Measurements from ENCODE around the gene RUFY1. TPM values are rescaled to one million over a fixed set of nuclear protein-coding genes. Genes with fewer than 3 reads are reported as not detected.

The RUFY1 gene
- total and polyA plus RNA-seq, 10 of the 15 experiments (the other 5 are each of a cell fraction or from before 2014, with no cell fraction given), result 5.7 to 36.3 (median 24.5) TPM

DNA sequence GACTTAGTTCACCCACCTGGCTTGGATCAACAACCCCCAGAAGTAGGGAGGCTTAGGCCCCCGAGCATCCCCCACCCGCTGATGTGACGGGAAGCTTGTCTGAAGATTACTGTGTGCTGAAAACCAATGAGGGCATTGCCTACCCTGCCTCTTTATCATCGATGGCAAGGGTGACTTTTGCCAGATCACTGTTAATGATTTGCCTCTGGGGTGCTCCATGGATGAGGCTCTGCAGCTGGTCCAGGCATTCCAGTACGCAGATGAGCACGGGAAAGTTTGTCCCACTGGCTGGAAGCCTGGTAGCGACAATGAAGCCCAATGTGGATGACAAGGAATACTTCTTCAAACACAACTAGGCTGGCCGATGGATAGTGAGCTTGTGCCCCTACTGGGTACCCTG lies 22.0 kb downstream of the RUFY1 start:
- ChIA-PET POLR2A (interaction anchor here (0.6 kb wide), 1 partner anchor 36 kb away, joined by 5 read pairs; no protein-coding TSS in a partner anchor), CTCF (no interaction called here), SMC1A (ENCODE audit: uncharacterized antibody, unreplicated experiment) (no interaction called here), RAD21 (ENCODE audit: unreplicated experiment) (no interaction called here)
- TF ChIP-seq, protein P1, sequence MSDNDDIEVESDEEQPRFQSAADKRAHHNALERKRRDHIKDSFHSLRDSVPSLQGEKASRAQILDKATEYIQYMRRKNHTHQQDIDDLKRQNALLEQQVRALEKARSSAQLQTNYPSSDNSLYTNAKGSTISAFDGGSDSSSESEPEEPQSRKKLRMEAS (IDR thresholded peaks at IDR 0.05; ENCODE audit: low read depth, low read length), result no peak
- TF ChIP-seq NFYB (IDR thresholded peaks at IDR 0.05; ENCODE audit: insufficient read depth, low read depth, low read length) (no peak), TAF1 (IDR thresholded peaks at IDR 0.05; ENCODE audit: borderline replicate concordance, low read depth, low read length) (no peak), EZH2 (IDR thresholded peaks at IDR 0.05; ENCODE audit: borderline replicate concordance, control insufficient read depth, low read depth, low read length) (no peak), EP300 (IDR thresholded peaks at IDR 0.05; ENCODE audit: borderline replicate concordance in 1 of 2, control insufficient read depth in 1 of 2, low read depth in 2 of 2, low read length in 2 of 2) (no peak), POLR2A (IDR thresholded peaks at IDR 0.05; ENCODE audit: low read depth, low read length) (no peak), ATF2 (IDR thresholded peaks at IDR 0.05; ENCODE audit: low read length) (no peak), USF2 (IDR thresholded peaks at IDR 0.05; ENCODE audit: borderline replicate concordance, low read depth, low read length) (no peak), BHLHE40 (IDR thresholded peaks at IDR 0.05; ENCODE audit: borderline replicate concordance in 1 of 2, low read depth in 2 of 2, low read length in 1 of 2) (no peak), TCF12 (IDR thresholded peaks at IDR 0.05; ENCODE audit: low read depth, low read length) (no peak), BCL11A (IDR thresholded peaks at IDR 0.05; ENCODE audit: low read depth, low read length) (no peak)
- TF ChIP-seq, protein P2, sequence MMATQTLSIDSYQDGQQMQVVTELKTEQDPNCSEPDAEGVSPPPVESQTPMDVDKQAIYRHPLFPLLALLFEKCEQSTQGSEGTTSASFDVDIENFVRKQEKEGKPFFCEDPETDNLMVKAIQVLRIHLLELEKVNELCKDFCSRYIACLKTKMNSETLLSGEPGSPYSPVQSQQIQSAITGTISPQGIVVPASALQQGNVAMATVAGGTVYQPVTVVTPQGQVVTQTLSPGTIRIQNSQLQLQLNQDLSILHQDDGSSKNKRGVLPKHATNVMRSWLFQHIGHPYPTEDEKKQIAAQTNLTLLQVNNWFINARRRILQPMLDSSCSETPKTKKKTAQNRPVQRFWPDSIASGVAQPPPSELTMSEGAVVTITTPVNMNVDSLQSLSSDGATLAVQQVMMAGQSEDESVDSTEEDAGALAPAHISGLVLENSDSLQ (IDR thresholded peaks at IDR 0.05), result no peak
- TF ChIP-seq, protein P3, sequence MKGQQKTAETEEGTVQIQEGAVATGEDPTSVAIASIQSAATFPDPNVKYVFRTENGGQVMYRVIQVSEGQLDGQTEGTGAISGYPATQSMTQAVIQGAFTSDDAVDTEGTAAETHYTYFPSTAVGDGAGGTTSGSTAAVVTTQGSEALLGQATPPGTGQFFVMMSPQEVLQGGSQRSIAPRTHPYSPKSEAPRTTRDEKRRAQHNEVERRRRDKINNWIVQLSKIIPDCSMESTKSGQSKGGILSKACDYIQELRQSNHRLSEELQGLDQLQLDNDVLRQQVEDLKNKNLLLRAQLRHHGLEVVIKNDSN (IDR thresholded peaks at IDR 0.05; ENCODE audit: borderline replicate concordance, extremely low read length, insufficient read depth, low read depth, low read length), result no peak
- 100% methylated on average over 8 of the region's 8 CpGs for WGBS (ENCODE audit: insufficient coverage, insufficient replicate concordance, low lambda C conversion rate, missing lambda C conversion rate)
- FAIRE-seq (no peak), DNase-seq (ENCODE audit: low read depth, low spot score) (no peak), ATAC-seq (no peak)
- no peak overlapping the region for H3K9ac ChIP-seq (ENCODE audit: control insufficient read depth, insufficient read depth, low read length)
- H3K4me1 ChIP-seq (ENCODE audit: control insufficient read depth, insufficient read depth, low read length), result no peaks in the 10 kb centered on the region
- H3K79me2 ChIP-seq (ENCODE audit: control insufficient read depth, insufficient read depth, low read length), result no peaks in the 10 kb centered on the region
- no peaks in the 10 kb centered on the region for H3K9me3 ChIP-seq (replicated peaks; ENCODE audit: control insufficient read depth, insufficient read depth, low read length)
- no peaks in the 10 kb centered on the region for H3K27me3 ChIP-seq (replicated peaks in 1 of 2; ENCODE audit: control insufficient read depth in 2 of 2, insufficient read depth in 2 of 2, low read length in 1 of 2)
- intact Hi-C loops (cut with micrococcal nuclease; ENCODE audit: unreplicated experiment), result no loop called here
- in situ Hi-C loops (cut with MboI), result no loop called here
- H3K36me3 ChIP-seq (ENCODE audit: control insufficient read depth in 2 of 2, insufficient read depth in 2 of 2, low read length in 1 of 2), result peaks cover 8 to 15% of the 10 kb centered on the region in 2 experiments
- BruUV-seq (replicated peaks), result no TSS peak
- H4K20me1 ChIP-seq (ENCODE audit: control insufficient read depth, insufficient read depth), result no peaks in the 10 kb centered on the region
- no peak overlapping the region for H2AFZ ChIP-seq (ENCODE audit: control insufficient read depth, low read depth, low read length)
- no peak overlapping the region for H3K4me3 ChIP-seq
- no peak overlapping the region for H3K4me2 ChIP-seq (ENCODE audit: control insufficient read depth, insufficient read depth)
- no peak overlapping the region for H3K27ac ChIP-seq (ENCODE audit: control insufficient read depth, insufficient read depth)

All from GM12878 (cell line).